GM04503 (cell line): ENCODE data around the gene FANCI.

ENCODE experiments used
- DNase-seq: peaks from one replicate; pipeline ENCODE4 v3.0.0-alpha.2; 2012; ENCODE audit warnings: low read depth

FANCI gene

GRCh38 chr15:89243691-89244573, at the start of gene FANCI:
TSS of gene FANCI (plus strand) at chr15:89243979. CDS start at chr15:89247648, 3,669 bp downstream.
- peak; percentile 55 for DNase-seq

GRCh38 chr15:89194608-89195007, 49.2 kb upstream of the FANCI start:
- DNase-seq = no peak

DNA sequence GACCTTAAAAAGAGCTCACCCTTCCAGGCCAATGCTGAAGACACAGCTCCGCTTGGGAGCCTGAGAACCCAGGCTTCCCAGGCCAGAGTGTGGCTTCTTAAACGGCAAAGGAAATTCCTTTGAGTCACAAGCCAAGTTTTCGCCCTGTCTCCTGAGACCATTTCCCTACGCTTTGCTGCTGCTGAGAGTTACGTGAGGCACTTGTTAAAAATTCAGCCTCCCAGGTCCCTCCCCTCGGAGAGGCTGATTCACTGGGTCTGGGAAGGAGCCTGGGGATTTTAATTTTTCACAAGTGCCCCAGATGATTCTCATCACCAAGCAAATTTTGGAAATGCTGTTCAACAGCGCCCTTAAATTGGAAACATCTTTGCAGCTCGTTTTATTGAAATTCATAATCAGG, 47.9 kb upstream of the FANCI start:
- DNase-seq = no peak

DNA sequence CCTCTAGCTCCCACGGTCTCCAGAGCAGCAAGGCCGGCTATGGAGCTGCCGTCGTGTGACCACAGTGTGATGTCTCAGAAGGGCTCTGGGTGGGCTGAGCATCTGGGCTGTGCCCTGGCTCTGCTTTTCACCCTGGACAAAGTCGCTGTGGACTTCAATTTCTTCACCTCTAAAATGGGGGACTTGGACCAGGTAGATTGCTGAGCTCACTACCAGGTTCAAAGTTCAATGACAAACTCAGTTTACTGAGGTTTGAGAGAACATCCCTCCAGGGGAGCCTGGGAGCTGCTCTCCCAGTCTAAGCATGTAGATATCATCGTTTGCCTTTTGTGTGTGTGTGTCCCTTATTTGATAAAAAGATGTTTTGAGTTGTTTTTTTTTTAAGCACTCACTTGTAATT, 47.5 kb upstream of the FANCI start:
- no peak for DNase-seq

- DNase-seq = no peak
These were observed 46.8 kb upstream of the FANCI start for GRCh38 chr15:89196994-89197393.

DNA sequence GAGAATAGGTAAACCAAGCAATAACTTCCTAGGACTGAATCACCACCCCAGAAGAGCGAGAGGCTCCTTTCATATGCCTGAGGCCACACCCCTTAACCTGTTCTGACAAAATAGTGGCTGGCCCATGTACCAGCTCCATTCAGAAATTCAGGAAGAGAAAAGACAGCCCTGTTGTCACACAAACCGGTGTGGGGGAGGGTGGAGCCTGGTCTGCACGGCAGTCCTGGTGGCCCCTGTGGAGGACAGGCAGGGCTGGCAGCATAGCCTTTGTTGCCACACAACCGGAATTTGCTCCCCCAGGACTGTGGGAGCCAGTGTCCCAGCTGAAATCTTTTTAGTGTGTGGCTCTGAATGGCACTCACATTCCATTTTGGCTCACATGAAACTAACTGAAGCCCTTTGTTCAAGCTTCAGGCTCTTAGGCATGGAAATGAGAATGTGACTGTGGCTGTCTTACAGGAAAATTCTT, 46.2 kb upstream of the FANCI start:
- DNase-seq = no peak

GRCh38 chr15:89198196-89198595, 45.6 kb upstream of the FANCI start:
- no peak for DNase-seq

DNA sequence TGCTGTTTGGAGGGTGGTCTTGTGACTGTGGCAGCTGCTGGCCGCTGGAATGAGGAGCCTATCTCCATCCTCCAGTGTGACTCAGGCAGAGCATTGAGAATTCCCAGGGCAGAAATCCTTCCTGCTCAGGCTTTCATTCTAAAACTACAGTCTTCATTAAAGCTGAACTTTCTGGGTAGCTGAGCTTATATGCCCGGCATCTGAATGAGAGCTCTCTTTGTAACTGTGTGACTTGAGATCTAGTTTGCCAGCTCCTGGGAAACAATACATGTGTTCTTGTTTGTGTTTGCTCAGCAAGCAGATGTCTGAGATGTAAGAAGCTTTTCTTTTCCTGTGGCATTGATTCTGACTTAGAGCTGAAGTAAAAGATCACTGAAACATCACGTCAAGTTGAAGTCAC, 44.8 kb upstream of the FANCI start:
- no peak for DNase-seq

DNA sequence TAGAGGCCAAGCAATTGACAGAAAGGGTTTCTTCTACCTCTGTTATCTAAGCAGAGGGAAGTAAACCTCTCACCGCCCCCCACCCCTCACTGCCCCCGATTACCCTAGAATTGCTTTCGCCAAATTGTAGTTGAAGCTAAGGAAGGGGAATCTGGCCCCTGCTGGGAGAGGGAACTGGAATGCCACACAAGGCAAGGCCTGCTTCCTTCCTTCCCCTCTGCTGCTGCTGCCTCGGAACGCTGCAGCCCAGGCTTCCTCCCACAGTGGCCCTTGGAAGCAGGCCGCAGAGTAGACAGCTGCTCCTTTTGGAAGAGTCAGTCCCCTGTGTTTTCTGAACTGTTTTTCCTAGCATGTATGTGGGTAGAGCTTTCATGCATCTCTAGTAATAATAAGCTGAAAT, 44.0 kb upstream of the FANCI start:
- no peak for DNase-seq

GRCh38 chr15:89200182-89200581, 43.6 kb upstream of the FANCI start:
- DNase-seq = no peak

DNA sequence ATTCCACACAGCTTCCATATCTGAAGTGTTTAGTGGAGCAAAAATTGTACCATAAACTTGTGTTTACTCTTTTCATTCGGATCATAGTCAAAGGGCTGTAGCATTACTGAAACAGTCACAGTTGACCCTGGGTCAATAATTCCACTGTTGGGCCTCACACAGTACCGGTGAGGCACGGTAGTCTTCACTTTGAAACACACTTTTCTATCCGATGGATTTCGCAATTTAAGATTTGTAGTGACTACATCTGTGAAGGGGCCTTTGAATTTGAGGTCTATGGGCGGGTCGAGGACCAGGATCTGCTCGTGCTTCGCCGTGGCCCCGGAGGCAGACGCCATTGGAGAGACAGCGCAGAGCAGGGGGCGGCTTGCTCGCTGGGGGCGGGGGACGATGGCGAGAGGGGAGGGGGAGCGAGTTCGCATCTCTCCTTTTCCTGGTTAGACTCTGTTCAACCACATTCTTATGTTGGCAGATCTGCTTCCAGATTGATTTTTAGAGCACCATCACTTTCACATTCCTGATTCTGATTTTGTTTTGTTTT, 42.2 kb upstream of the FANCI start:
- no peak for DNase-seq

GRCh38 chr15:89203705-89204273, 40.0 kb upstream of the FANCI start:
- no peak for DNase-seq

DNA sequence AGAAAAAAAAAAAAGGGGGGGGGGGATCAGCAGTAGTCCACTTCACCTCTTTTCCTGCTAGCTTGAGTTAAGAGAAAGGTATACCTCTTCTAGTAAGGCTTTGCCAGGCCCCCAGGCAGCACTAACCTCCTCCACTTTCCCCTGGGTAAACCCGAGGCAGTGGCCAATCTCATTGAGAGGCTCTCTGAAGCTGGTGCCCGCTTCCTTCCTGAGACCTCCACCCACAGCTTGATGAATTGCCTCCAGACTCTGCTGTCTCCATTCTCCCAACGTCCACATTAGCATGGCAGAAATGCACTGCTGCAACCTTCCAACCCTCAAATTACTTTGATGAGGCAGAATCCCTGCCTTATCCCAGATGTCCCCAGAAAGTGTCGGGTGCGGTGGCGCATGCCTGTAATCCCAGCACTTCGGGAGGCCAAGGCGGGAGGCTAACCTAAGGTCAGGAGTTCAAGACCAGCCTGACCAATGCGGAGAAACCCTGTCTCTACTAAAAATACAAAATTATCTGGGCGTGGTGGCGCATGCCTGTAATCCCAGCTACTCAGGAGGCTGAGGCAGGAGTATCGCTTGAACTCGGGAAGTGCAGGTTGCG, 37.7 kb upstream of the FANCI start:
- DNase-seq = no peak

DNA sequence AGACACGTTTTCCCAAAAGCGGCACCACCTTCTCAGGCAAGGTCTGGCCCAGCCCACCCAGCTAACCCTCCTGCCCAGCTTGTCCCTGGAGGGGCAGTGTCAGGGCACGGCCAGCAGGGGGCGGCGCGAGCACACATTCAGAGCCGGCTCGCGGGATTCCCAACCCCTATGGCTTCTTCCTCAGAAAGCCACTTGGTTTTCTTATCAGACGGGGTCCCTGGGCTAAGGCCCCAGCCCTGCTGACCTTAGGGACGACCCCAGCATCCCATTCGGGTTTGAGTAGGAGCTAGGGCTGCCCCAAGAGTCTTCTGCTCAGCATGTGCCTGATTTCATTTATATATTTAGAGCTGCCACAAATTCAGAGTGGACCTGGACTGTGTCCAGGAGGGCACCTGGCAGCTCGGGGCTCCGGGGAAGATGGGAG, 36.9 kb upstream of the FANCI start:
- DNase-seq = no peak

- DNase-seq = no peak
These were observed 35.5 kb upstream of the FANCI start for GRCh38 chr15:89208256-89208655.

DNA sequence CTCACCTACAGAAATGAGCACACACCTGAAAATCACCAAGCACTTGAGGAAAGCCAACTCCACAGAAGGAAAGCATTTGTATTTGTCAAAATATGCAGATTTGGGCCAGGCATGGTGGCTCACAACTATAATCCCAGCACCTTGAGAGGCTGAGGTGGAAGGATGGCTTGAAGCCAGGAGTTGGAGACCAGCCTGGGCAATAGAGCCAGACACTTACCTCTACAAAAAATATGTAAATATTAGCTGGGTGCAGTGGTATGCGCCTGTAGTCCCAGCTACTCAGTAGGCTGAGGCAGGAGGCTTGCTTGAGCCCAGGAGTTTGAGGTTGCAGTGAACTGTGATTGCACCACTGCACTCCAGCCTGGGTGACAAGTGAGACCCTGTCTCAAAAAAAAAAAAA, 34.7 kb upstream of the FANCI start:
- no peak for DNase-seq

DNA sequence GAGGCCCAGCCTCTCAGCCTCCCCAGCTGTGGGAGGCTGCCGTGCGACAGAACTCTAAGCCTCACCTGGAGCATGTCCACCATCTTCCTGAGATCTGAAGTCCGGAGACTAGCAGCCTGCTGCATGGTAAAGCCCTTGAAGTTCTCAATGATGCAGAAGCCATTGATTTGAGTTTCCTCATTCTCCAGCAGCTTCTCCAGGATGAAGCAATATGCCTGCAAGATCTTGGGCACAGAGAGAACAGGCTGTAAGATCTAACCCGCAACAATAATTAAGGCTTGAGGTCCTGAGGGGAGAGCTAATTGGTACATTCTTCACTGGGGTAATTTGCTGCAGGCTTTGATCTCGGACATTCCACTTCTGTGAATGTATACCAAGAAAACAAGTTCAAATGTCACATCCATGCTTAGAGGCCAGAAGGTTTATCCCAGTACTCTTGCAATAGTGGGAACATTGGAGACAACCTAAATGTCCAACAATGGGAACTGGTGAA, 32.1 kb upstream of the FANCI start:
- DNase-seq = no peak

GRCh38 chr15:89215627-89216026, 28.2 kb upstream of the FANCI start:
- DNase-seq = no peak

DNA sequence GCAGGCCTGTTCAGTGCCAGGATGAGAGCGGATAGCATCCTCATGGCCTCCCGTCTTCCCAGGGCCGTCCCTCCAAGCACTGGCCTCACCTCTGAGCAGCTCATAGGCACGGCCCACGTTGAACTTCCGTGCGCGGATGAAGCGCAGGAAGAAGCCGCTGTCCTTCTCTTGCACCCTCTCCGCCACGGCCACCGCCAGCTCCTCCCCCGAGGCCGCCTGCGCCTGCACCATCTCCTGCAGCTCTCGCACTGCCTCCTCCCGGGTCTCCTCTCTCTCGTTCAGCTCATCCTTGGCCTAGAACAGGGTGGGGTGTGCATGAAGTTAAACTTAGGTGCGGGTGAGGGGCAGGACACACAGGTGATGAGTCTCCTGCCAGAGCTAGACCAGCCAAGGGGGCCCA, 26.7 kb upstream of the FANCI start:
- no peak for DNase-seq

- no peak for DNase-seq
These were observed 25.9 kb upstream of the FANCI start for GRCh38 chr15:89217686-89218376.

DNA sequence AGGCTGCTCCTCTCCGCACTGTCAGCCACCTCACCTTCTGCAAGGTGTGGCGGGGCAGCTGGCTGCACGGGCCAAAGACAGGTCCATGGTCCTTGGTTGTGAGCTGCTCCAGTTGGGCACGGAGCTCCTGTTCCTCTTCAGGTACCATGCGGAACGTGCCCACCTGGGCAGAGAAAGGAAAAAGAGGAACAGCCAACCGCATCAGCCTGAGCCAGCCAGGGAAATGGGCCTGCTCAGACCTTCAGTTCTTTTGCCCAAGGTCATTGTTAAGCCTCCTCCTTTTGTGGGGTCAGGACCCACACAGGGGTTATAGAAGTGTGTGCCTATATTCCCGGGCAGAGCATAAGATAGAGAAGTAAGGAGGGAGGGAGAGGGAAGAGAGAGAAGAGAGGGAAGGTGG, 25.2 kb upstream of the FANCI start:
- no peak for DNase-seq

- DNase-seq = no peak
These were observed 22.2 kb upstream of the FANCI start, which contains the start of gene RLBP1 for GRCh38 chr15:89221543-89221942. TSS of gene RLBP1 (minus strand) at chr15:89221579. CDS start at chr15:89218975, 2,604 bp downstream.
